Raji (cell line): ENCODE data around the gene AMPD3.

ENCODE experiments used
- POLR2A ChIP-seq: IDR thresholded peaks from 2 replicates; pipeline ENCODE4 v1.6.1; 2011; ENCODE audit warnings: low read depth, low read length, control low read depth; ENCODE audit not compliant: insufficient read depth

Gene AMPD3

GRCh38 chr11:10454878-10455631 is at the start of gene AMPD3:
TSS of gene AMPD3 (plus strand) at chr11:10455264. CDS start at chr11:10461520, 6,256 bp downstream.
- TF ChIP-seq POLR2A, result 0 out of 2 replicates have a peak, but pooled peaks have one; percentile 29

GRCh38 chr11:10405865-10406592 is 49.0 kb upstream of the AMPD3 start:
- no peak for TF ChIP-seq POLR2A

- no peak for TF ChIP-seq POLR2A
Measured at GRCh38 chr11:10407055-10407454, 48.0 kb upstream of the AMPD3 start.

GRCh38 chr11:10407749-10408685 is 47.0 kb upstream of the AMPD3 start:
- no peak for TF ChIP-seq POLR2A

- TF ChIP-seq POLR2A, result no peak
Measured at GRCh38 chr11:10409207-10409661, 45.8 kb upstream of the AMPD3 start.

- no peak for TF ChIP-seq POLR2A
Measured at GRCh38 chr11:10410106-10410843, 44.8 kb upstream of the AMPD3 start.

DNA sequence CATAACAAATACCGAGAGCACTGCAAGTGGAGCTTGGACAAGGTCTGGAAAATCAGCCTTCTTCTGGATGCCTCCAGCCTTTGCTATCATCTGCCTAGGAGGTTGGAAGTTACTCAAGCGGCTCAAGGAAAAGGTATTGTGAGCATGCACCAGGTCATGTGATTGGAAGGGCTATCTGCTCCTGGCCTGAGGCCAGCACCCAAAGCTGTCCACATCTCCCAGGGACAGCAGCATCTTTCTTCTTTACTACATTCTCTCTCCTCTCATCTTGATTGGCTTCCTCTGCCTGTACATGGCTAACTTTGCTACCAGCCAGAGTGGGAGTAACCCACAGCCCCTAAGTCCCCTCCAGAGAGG is 44.2 kb upstream of the AMPD3 start:
- no peak for TF ChIP-seq POLR2A

- no peak for TF ChIP-seq POLR2A
Measured at GRCh38 chr11:10412266-10412665, 42.8 kb upstream of the AMPD3 start.

- no peak for TF ChIP-seq POLR2A
Measured at GRCh38 chr11:10413268-10413667, 41.8 kb upstream of the AMPD3 start.

DNA sequence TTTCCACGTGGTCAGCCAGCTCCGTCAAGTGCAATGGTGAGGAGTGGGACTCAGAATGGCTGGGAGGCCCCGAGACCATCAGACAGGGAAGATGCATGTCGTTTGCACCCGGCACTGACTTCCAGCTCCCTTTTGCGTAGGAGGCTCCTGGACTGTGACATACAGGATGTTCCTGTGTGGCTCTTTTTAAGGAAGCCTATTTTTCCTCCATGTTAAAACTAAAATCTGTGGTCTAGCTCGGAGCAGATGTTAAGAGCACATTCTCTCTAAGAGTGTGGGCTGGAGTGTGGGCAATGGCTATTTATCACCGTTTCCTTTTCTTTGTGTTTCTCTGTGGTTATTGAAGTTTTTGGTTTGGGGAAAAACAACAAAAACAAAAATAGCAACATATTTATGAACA is 40.9 kb upstream of the AMPD3 start:
- TF ChIP-seq POLR2A, result no peak

DNA sequence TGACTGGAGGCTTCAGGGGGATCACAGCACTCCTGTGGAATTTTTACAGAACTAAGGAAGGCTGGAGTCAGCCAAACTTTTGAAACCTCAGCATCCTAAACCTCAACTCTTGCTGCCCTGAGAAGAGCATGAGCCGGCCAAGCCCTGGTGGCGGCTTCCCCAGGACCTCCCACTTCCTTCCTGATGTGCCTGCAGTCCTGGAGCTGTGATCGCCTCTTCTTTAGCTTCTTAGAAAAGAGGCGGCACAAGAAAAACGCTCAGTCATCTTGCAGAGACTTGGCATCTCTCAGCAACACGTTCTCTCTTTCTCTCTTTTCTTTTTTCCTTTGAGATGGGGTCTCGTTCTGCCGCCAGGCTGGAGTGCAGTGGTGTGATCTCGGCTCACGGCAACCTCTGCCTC is 40.4 kb upstream of the AMPD3 start:
- no peak for TF ChIP-seq POLR2A

- no peak for TF ChIP-seq POLR2A
Measured at GRCh38 chr11:10415817-10416392, 39.2 kb upstream of the AMPD3 start.

DNA sequence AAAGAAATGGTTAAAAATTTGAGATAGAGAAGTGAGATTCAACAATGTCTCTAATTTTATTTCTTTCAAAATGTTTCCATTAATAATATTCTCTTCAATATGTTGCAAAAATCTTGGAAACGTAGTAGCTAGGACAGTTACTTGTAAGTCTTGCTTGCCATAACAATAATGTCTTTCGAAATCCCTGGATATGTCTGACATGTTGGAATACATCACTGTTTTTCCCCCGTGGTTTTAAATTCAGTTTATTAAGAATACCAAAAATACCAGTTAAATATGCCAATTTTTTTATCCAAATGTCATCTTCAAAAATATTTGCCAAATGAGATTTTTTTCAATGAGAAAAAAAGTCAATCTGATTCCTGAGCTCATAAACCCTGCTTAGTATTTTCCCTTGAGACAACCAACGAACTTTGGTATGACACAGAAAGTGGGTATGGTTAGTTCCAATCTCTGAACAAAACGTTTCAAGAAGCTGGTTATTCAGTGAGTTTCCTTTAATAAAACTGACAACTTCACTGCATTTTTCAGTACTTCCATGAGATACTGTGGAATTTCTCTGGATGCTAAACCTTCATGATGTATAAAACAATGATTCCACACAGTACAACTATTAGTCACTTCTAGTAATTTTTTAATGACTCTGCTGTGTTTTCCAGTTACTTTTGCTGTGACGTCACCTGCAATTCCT is 36.7 kb upstream of the AMPD3 start:
- no peak for TF ChIP-seq POLR2A

GRCh38 chr11:10418950-10419310 is 36.1 kb upstream of the AMPD3 start:
- no peak for TF ChIP-seq POLR2A
